H1 (cell line): ENCODE measurements around the gene STX7. TPM values are rescaled to one million over a fixed set of nuclear protein-coding genes. Genes with fewer than 3 reads are reported as not detected.

Source experiments
- BRCA1 ChIP-seq: IDR thresholded peaks from 2 replicates; pipeline ENCODE4 v1.6.1; 2012; ENCODE audit warnings: low read depth, low read length, improper control_type of control experiment
- PHF8 ChIP-seq: fragments of 200-600 bp; sonication (generic); conservative IDR thresholded peaks from 2 replicates; pipeline ENCODE4 v1.7.1; 2012; ENCODE audit warnings: low read depth, mild to moderate bottlenecking, inconsistent platforms, low read length, moderate library complexity
- polyA plus RNA-seq, 7 experiments: library from polyadenylated mRNA; depleted of rRNA in 3 of 7; stranded (reverse) in 5 of 7; unstranded in 2 of 7; fragments of >200 nt in 5 of 7; fragments of 200-250 nt in 2 of 7; gene quantifications; 1 replicate in 5 of 7; 2 replicates in 1 of 7; 4 replicates in 1 of 7; pipeline versions ENCODE4 v1.2.1 to v1.2.3, GENCODE V29; 2011 to 2013; ENCODE audit warnings: missing spikeins in 2 of 7, mixed read lengths in 2 of 7
- total RNA-seq: library from RNA; stranded (reverse); fragmentation: NEBNext Ultra II Directional; extraction: Animal tissue kit (Norgen Biotek cat#: 25700); gene quantifications from 2 replicates; pipeline ENCODE4 v1.2.1, GENCODE V29; 2021

Gene STX7
- total and polyA plus RNA-seq, 2 of the 8 experiments (the other 6 are each of a cell fraction or from before 2014, with no cell fraction given): 5.7 to 27.9 TPM

DNA sequence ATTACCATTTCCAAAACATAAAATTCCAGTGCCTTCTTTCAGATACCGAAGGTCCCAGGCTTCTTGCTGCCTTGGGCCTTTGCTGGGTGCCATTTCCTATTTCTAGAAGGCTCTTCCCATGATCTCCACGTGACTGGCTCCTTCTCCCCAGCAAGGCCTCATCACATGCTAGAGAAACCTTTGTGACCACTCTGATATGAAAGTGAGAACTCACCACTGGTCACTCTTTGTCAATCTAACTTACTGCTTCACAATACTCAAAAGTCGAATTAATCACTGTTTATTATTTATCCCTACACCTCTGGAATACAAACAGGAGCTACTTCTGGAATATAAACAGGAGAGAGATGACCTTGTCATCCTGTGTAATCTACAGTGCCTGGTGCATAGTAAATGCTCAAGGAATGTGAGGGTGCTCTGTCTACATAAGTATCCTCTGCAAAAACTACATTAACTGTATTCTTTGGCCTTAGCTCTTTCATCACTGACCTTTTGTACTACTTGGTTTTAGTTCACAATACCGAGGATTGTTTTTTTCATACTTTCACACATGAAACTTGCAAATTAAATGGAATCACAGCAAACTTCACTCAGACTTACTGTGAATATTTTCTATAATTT, 1.6 kb downstream of the STX7 start (continued):
- no peak for TF ChIP-seq PHF8
- TF ChIP-seq BRCA1: no peak
